K562 (cell line): ENCODE data around the gene MAZ. TPM values are rescaled to one million over a fixed set of nuclear protein-coding genes. Genes with fewer than 3 reads are reported as not detected.

Source experiments
- ETV5 ChIP-seq: sonication (generic); formaldehyde crosslinking; IDR thresholded peaks from 2 replicates; pipeline ENCODE4 v1.4.0; 2020; ENCODE audit warnings: low read depth, mild to moderate bottlenecking, missing genetic modification reagents
- EZH2 ChIP-seq: IDR thresholded peaks from 2 replicates; pipeline ENCODE4 v1.6.1; 2012; ENCODE audit warnings: low read depth, mild to moderate bottlenecking, inconsistent platforms, low read length, borderline replicate concordance
- JUNB ChIP-seq: fragments of 450-650 bp; formaldehyde crosslinking; conservative IDR thresholded peaks from 2 replicates; pipeline ENCODE4 v1.4.0; 2020; ENCODE audit warnings: mild to moderate bottlenecking
- NR2C2 ChIP-seq, 2 experiments: fragments of 200-800 bp in 1 of 2; sonication (Bioruptor generic) in 1 of 2; sonication (generic) in 1 of 2; formaldehyde crosslinking in 1 of 2; IDR thresholded peaks; 2 replicates each; pipeline versions ENCODE4 v1.6.1 to v1.8.0; 2016 to 2022; ENCODE audit warnings: mild to moderate bottlenecking in 1 of 2, missing compliant biosample characterization in 1 of 2, missing genetic modification characterization in 1 of 2, missing genetic modification reagents in 1 of 2
- POLR2B ChIP-seq: fragments of 450-650 bp; IDR thresholded peaks from 2 replicates; pipeline ENCODE4 v1.6.1; 2018; ENCODE audit warnings: low read depth; ENCODE audit not compliant: partially characterized antibody
- PURB ChIP-seq: sonication (generic); formaldehyde crosslinking; IDR thresholded peaks from 2 replicates; pipeline ENCODE4 v1.9.0; 2021; ENCODE audit warnings: low read depth, mild to moderate bottlenecking, missing genetic modification reagents
- RB1 ChIP-seq: fragments of 450-650 bp; IDR thresholded peaks from 2 replicates; pipeline ENCODE4 v1.6.1; 2017; ENCODE audit warnings: low read depth, mild to moderate bottlenecking
- RUNX1 ChIP-seq: sonication (generic); IDR thresholded peaks from 2 replicates; pipeline ENCODE4 v1.6.1; 2016; ENCODE audit warnings: antibody characterized with exemption, low read depth
- ZKSCAN3 ChIP-seq: fragments of 250-450 bp; sonication (Bioruptor Pico); IDR thresholded peaks from 2 replicates; pipeline ENCODE4 v1.4.0; 2020
- ZNF518B ChIP-seq: fragments of 250-450 bp; sonication (Bioruptor Pico); IDR thresholded peaks from 2 replicates; pipeline ENCODE4 v1.5.0; 2021; ENCODE audit warnings: mild to moderate bottlenecking, moderate library complexity
- polyA plus RNA-seq, 8 experiments: library from polyadenylated mRNA; depleted of rRNA in 4 of 8; stranded (reverse) in 5 of 8; unstranded in 3 of 8; fragments of >200 nt; fragmentation: Nextera tagmentation in 2 of 8; fragmentation: Illumina TruSeq in 1 of 8; extraction: Ambion mirVana in 2 of 8; extraction: Trizol in 1 of 8; gene quantifications; 2 replicates each; pipeline versions ENCODE4 v1.2.1 to v1.2.3, GENCODE V29; 2011 to 2014; ENCODE audit warnings: inconsistent platforms in 1 of 8, missing spikeins in 1 of 8
- total RNA-seq, 7 experiments: library from RNA; depleted of rRNA in 6 of 7; stranded (reverse); fragments of >200 nt in 6 of 7; fragmentation: Illumina TruSeq in 2 of 7; extraction: Trizol in 2 of 7; gene quantifications; 2 replicates each; pipeline versions ENCODE4 v1.2.1 to v1.2.3, GENCODE V29; 2011 to 2021; ENCODE audit warnings: low replicate concordance in 1 of 7
- TF ChIP-seq, protein P1 (sequence below), 2 experiments: fragments of 450-650 bp; formaldehyde crosslinking in 1 of 2; IDR thresholded peaks; 2 replicates each; pipeline versions ENCODE4 v1.4.0 to v1.6.1; 2014 to 2020; ENCODE audit warnings: mild to moderate bottlenecking in 2 of 2, borderline replicate concordance in 1 of 2, low read depth in 1 of 2
- TF ChIP-seq, protein P2 (sequence below): fragments of 450-650 bp; IDR thresholded peaks from 2 replicates; pipeline ENCODE4 v1.6.1; 2014; ENCODE audit warnings: low read depth, mild to moderate bottlenecking, moderate library complexity, borderline replicate concordance

Gene MAZ
- total and polyA plus RNA-seq, 9 of the 15 experiments (the other 6 are each of a cell fraction or from before 2014, with no cell fraction given), result 45.4 to 532 (median 250) TPM

DNA sequence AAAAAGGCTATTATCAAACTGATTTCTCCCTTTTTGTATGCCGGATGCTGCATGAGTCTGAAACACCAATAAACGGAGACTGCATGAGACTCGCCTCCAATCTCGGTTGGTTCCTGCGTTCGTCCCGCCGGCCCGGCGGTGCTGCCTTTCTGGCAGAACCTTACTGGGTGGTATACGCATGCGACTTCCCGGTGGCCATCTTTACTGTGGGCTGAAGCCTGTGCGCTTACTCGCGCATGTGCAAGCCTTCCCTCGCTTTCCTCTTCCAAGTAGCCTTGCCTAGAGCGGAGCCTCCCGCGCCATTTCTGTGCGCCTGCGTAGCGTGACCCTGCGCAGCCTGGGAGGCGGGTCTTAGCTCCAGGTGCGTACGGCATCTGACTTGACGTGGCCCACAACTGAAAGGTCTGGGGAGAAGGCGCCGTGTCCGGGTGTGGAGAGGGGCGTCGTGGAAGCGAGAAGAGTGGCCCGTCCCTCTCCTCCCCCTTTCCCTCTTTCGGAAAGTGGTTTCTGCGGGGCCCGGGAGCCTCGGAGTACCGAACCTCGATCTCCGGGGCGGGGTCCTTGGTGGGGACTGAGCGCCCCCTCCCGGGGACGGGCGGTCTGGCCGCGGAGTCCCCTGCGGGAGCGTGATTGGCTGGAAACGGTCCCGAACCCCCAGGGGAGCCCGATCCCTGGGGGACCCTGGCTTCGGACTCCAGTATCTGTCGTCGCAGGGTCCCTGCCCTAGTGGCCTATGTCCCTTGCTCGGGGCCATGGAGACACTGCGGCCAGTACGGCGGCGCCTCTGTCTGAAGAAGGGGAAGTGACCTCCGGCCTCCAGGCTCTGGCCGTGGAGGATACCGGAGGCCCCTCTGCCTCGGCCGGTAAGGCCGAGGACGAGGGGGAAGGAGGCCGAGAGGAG lies 9.7 kb downstream of the MAZ start, which contains the start of gene PAGR1 (continued):
- TF ChIP-seq, protein P1, sequence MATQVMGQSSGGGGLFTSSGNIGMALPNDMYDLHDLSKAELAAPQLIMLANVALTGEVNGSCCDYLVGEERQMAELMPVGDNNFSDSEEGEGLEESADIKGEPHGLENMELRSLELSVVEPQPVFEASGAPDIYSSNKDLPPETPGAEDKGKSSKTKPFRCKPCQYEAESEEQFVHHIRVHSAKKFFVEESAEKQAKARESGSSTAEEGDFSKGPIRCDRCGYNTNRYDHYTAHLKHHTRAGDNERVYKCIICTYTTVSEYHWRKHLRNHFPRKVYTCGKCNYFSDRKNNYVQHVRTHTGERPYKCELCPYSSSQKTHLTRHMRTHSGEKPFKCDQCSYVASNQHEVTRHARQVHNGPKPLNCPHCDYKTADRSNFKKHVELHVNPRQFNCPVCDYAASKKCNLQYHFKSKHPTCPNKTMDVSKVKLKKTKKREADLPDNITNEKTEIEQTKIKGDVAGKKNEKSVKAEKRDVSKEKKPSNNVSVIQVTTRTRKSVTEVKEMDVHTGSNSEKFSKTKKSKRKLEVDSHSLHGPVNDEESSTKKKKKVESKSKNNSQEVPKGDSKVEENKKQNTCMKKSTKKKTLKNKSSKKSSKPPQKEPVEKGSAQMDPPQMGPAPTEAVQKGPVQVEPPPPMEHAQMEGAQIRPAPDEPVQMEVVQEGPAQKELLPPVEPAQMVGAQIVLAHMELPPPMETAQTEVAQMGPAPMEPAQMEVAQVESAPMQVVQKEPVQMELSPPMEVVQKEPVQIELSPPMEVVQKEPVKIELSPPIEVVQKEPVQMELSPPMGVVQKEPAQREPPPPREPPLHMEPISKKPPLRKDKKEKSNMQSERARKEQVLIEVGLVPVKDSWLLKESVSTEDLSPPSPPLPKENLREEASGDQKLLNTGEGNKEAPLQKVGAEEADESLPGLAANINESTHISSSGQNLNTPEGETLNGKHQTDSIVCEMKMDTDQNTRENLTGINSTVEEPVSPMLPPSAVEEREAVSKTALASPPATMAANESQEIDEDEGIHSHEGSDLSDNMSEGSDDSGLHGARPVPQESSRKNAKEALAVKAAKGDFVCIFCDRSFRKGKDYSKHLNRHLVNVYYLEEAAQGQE (IDR thresholded peaks at IDR 0.05; ENCODE audit: borderline replicate concordance), result peak; percentile 77
- TF ChIP-seq, protein P1 (CRISPR knock-in tag; IDR thresholded peaks at IDR 0.05; ENCODE audit: low read depth), result peak; percentile 48; the same call in 1 of the 2 replicates
- no peak for TF ChIP-seq JUNB (CRISPR knock-in tag)
- TF ChIP-seq RB1, result peak; percentile 78; the same call in 1 of the 2 replicates
- peak; percentile 92 for TF ChIP-seq POLR2B
- peak; percentile 38; the same call in 1 of the 2 replicates for TF ChIP-seq RUNX1
- no peak for TF ChIP-seq EZH2
- no peak for TF ChIP-seq ZNF518B (CRISPR knock-in tag)
- TF ChIP-seq ZKSCAN3 (CRISPR knock-in tag), result no peak
- peak; percentile 57; the same call in 1 of the 2 replicates for TF ChIP-seq ETV5 (CRISPR knock-in tag)
- TF ChIP-seq NR2C2 (CRISPR knock-in tag; IDR thresholded peaks at IDR 0.05), result peak; percentile 91
- TF ChIP-seq NR2C2 (tag; IDR thresholded peaks at IDR 0.05), result peak; percentile 97
- TF ChIP-seq, protein P2, sequence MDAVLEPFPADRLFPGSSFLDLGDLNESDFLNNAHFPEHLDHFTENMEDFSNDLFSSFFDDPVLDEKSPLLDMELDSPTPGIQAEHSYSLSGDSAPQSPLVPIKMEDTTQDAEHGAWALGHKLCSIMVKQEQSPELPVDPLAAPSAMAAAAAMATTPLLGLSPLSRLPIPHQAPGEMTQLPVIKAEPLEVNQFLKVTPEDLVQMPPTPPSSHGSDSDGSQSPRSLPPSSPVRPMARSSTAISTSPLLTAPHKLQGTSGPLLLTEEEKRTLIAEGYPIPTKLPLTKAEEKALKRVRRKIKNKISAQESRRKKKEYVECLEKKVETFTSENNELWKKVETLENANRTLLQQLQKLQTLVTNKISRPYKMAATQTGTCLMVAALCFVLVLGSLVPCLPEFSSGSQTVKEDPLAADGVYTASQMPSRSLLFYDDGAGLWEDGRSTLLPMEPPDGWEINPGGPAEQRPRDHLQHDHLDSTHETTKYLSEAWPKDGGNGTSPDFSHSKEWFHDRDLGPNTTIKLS, result peak; percentile 90
- TF ChIP-seq PURB (CRISPR knock-in tag), result no peak
